AG09319 (cell line): ENCODE results near the gene RPL35.

Experiments
- DNase-seq: peaks from one replicate; pipeline ENCODE4 v3.0.0-alpha.2; 2010; ENCODE audit warnings: low read depth; ENCODE audit errors: extremely low read depth
- TF ChIP-seq, protein P1 (sequence below): IDR thresholded peaks from 2 replicates; pipeline ENCODE4 v1.5.1; 2011; ENCODE audit warnings: low read depth, mild to moderate bottlenecking, inconsistent platforms, low read length, moderate library complexity

RPL35 gene

DNA sequence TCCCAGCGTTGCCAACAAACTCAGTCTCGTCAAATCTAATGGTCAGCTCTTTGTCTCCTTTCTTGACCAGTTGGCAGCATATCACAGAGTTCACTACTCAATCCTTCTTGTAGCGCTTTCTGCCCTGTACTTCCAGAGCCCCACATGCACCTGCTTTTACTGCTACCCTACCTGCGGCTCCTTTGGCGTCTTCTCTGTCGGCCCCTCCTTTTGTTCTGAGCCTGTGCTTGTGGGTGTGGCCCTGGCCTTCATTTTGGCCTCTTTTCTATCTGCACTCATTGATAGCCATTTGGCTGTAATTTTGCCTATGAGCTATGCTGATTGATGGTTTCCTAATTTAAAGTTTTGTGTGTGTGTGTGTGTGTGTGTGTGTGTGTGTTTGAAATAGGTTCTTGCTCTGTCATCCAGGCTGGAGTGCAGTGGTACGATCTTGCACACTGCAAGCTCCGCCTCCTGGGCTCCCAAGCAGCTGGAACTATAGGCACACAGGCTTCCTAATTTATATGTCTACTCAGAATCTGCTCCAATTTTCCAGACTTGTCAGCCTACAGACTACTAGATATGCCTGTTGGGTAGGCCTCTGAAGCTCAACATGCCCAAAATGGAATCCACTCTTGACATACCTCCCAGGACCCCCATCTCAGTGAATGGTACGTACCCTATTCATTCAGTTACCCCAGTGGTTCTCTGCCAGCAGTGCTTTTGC lies 32.4 kb upstream of the RPL35 start:
- TF ChIP-seq, protein P1, sequence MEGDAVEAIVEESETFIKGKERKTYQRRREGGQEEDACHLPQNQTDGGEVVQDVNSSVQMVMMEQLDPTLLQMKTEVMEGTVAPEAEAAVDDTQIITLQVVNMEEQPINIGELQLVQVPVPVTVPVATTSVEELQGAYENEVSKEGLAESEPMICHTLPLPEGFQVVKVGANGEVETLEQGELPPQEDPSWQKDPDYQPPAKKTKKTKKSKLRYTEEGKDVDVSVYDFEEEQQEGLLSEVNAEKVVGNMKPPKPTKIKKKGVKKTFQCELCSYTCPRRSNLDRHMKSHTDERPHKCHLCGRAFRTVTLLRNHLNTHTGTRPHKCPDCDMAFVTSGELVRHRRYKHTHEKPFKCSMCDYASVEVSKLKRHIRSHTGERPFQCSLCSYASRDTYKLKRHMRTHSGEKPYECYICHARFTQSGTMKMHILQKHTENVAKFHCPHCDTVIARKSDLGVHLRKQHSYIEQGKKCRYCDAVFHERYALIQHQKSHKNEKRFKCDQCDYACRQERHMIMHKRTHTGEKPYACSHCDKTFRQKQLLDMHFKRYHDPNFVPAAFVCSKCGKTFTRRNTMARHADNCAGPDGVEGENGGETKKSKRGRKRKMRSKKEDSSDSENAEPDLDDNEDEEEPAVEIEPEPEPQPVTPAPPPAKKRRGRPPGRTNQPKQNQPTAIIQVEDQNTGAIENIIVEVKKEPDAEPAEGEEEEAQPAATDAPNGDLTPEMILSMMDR: no peak

DNA sequence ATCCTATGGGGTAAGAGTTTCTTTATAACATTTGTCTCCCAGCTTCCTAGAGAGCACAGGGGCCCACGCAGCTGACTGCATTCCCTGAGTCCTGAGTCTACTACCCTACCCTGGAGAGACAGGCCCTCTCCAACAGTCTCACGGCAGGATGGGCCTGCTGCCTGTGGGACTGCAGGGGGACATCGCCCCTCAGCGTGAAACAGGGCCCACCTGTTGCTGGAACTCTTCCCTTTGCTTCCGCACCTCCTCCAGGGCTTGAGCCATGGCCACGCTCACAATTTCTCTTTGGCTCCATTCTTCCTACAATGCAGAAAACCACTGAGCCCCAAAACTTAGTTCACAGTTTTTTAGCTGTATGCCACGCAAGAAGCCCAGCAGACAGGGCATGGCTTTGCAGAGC lies 28.4 kb upstream of the RPL35 start:
- no peak for DNase-seq
- TF ChIP-seq, protein P1: no peak

More for the DNA sequence above, 32.4 kb upstream of the RPL35 start:
- no peak for DNase-seq

DNA sequence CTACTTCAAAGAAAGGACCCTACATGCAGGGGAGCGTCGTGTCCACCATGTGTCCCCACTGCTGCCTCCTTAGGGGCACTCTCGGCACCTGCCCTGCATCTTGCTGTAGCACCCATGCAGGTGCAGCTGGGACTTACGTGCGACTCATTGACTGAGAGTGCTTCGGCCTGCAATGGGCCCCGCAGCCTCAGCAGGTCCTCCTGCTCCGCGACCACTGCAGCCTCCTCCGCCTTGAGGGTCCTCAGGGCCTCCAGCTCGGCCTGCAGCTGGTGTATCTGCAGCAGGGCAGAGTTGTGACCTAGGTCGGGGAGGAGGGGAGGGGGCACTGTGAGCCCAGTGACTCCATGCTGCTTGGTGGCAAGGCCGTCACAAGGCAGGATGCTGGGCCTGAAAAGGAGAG lies 27.2 kb upstream of the RPL35 start:
- no peak for DNase-seq

GRCh38 chr9:124887832-124888231 lies 26.1 kb upstream of the RPL35 start:
- no peak for DNase-seq
- TF ChIP-seq, protein P1: no peak

More for the DNA sequence above, 27.2 kb upstream of the RPL35 start:
- TF ChIP-seq, protein P1: no peak

DNA sequence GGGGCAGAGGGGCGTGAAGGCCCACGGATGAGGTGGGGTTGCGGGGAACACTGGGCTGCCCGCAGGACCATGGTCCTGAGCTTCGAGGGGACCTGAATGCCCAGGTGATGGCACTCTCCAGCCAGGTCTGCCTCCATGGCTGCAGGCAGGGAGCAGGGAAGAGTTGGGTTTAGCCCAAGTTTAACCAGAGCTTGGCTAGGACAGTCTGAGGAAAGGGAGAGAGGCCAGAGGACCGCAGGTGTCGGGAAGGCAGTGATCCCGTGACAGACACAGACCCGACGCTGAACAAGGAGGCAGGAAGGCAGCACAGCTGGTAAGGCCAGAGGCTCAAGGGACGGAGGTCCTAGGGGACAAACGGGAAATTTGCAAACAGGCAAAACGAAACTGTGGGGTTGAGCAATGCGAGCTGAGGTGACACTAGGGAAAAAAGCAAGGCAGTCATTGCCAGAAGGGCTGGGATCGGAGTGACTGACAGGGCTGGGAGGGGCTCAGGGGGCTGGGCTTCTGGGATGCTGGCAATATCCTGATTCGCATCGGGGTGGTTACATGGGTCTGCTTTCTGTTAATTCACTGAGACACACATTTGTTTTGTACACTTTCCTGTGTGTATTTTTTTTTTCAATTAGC lies 25.2 kb upstream of the RPL35 start:
- DNase-seq: no peak
- TF ChIP-seq, protein P1: no peak

- no peak for DNase-seq
- TF ChIP-seq, protein P1: no peak
Observed at GRCh38 chr9:124886461-124886860, 24.7 kb upstream of the RPL35 start.

DNA sequence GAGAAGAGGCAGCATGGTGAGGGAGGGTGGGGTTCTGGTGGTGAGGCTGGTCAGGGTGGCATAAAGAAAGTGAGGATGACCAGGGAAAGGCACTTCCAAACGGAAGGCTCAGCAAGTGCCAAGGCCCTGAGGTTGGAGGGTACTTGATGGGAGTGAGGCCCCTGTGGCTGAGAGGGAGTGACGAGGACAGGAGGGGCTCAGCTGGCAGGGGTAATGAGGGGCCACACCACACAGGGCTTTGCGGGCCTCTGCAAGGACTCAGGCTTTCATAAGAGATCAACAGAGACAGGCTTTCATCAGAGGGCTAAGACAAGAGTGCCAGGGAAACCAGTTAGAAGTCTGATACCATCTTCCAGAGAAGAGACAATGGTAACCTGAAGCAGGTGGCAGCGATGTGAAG lies 23.8 kb upstream of the RPL35 start:
- TF ChIP-seq, protein P1: no peak
- DNase-seq: no peak
